GM19239 (cell line): Measurements from ENCODE around the gene SLC14A1.
A peak's percentile ranks its signal among the peaks of the same experiment; 100 is the strongest.
"Not testable (repeated sequence)": the region's sequence is repeated elsewhere in the genome, so short reads cannot be mapped to it uniquely, and the experiment has no call there.

Experiments
- DNase-seq: peaks from one replicate; pipeline ENCODE4 v3.0.0; 2011; ENCODE audit warnings: low spot score; ENCODE audit not compliant: insufficient read length
- FAIRE-seq: peaks from 2 replicates; lab custom pipeline; 2011; peaks lifted over from hg19 to GRCh38; lab: Jason Lieb, UNC

Gene SLC14A1

DNA sequence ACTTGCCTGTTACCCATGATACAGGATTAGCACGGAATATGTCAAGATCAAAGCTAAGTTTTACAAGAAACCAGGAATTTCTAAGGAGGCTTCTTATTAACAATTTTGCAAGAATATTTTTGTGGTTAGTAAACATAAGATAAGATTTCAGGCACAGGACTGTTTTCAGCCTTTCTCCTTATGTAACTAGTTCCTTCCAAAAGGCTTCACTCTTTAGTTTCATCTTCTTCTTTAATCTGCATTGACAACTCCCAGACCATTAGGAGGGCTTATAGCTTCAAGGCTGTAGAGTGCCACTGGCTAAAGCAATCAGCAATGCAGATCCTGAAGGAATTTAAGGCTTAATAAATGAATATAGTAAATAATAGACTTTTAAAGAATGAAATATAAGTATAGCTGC lies 29.3 kb downstream of the SLC14A1 start:
- FAIRE-seq (no peak), DNase-seq (no peak)

DNA sequence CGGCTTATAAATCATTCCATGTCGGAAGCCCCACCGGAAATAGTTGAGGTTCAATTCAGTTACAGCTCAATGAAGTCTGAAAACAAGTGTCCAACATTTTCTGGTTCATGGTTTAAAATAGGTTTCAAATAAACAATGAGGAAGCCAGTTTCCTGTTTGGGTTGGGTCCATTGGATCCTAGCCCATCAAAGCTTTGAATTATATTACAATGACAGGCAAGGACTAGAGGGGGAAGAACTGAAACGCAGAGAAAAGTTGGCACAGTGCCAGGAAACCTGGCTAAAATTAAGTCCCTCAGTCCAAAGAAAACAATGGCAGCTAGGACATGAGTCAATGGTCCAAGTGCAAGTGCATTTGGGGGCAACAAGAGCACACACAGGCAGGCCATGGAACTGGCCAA lies 32.0 kb downstream of the SLC14A1 start:
- no peak for FAIRE-seq
- no peak for DNase-seq

DNA sequence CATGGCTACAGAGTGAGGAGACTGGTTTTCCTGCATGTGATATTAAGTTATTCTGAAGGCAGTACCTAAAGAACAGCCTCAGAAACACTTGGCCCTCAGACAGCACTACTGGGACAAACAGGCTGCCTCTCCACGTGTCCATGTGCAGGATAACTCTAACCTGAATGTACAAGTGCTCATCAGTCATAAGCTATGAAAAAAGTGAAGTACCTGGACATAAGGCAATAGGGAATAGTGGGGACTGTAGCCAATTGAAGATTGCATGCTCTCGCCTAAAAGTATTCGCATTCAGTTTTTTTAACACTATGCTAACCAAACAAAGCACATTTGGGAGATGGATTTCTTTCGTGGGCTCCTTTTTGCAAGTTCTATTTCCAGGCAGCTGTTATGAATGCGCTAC lies 33.0 kb downstream of the SLC14A1 start:
- FAIRE-seq = no peak

DNA sequence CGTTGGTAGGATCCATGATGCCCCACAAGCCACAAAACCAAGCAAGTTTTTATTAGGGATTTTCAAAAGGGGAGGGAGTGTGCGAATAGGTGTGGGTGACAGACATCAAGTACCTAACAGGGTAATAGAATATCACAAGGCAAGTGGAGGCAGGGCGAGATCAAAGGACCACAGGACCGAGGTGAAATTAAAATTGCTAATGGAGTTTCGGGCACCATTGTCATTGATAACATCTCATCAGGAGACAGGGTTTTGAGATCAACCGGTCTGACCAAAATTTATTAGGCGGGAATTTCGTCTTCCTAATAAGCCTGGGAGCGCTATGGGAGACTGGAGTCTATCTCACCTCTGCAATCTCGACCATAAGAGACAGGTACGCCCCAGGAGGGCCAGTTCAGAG lies 33.7 kb downstream of the SLC14A1 start:
- not testable (repeated sequence) for FAIRE-seq, DNase-seq

More for the DNA sequence above, 33.0 kb downstream of the SLC14A1 start:
- DNase-seq = no peak

DNA sequence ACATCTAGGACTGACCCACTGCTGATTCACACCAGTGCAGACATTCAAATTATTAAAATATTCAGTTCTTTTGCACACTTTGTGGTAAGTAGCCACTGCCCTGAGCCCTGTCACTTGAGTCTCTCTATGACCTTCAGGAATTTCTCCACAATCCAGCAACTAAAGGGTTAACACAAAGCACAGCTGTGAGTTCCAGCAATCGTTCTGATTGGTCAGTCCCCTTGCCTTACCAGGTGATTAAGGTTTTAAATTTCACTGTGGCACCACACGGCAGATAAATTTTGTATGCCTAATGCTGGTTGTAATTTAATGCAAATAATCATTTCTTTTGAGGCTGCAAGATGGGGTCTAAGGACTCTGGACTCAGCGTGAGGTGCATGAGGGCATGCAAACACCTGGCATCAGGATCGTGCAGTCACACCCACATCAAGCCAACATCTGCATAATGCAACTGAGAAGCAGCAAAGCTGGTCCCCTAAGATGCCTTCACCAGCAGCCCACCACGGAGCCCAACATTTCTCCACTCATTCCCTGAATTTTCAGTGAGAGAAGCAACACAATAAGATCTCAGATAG lies 36.6 kb downstream of the SLC14A1 start:
- DNase-seq (no peak), FAIRE-seq (no peak)

DNA sequence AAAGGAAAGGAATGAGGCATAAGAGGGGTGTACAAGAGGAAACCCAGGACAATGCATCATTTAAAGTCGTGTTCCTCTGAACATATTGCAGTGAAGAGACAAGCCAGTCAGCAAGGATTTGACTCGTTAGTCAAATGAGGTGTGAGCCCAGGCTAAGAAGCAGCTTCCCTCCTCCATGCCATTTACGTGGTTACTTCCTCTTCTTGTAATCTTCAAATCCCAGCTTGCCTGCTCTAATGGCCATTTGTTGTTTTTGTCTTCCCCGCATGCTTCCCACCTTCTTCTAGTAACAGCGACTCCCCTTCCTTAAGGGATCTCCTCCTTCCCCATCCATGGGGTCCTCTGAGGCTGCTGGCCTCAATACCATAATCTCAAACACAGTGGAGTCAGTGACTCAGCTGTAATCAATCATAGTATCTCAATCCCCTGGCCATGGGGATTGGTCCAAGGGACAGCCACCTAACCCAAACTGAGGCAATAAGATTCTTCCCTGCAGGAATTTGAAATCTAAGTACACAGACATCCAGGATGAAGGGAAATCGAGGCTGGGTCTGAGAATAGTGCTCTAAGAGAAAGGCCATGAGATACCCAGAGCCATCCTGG lies 37.6 kb downstream of the SLC14A1 start:
- no peak for DNase-seq
- FAIRE-seq = no peak

DNA sequence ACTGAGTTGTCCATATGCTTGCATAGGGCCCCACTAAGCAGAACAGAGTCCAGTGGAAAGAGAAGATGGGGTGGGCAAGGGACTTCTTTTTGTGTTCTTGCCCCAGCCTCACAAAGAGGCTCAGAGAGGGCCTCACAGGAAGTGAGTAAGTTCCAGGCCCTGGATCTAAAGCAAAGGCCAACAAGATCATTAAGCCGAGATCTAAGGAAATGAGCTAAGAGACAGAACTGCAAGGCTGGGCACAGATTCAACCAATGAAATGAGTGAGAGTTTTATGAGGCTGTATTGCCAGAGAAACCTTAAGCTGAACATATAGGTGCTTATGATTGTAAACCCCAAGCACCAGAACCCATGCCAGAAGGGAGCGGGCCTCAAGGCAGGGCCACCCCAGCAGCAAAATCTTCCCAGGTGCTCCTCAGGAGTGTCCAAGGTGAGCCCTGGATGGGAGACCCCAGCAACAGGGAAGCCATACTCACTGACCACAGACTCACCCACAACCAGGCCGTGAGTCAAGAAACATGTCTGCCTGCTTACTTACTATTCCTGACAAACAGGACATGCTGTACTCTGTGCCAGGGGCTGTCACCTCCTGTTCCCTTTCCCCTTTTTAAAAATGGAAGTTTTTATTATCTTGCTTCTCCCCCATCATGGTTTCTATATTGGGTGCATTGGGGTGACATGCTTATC lies 40.2 kb downstream of the SLC14A1 start:
- FAIRE-seq = no peak
- no peak for DNase-seq

DNA sequence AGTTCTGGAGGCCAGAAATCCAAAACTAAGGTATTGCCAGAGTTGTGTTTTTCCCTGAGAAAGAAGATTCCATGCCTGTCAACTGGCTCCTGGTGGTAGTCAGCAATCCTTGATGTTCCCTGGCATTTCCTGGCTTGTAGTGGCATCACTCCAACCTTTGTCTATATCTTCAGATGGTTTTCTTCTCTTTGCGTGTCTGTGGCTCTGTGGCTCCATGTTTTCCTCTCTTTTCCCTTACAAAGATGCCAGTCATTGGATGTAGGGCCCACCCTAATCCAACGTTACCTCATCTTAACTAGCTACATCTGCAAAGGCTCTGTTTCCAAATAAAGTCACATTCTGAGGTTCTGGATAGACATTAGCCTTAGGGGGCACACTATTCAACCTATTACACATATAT lies 41.8 kb downstream of the SLC14A1 start:
- FAIRE-seq (no peak), DNase-seq (no peak)

DNA sequence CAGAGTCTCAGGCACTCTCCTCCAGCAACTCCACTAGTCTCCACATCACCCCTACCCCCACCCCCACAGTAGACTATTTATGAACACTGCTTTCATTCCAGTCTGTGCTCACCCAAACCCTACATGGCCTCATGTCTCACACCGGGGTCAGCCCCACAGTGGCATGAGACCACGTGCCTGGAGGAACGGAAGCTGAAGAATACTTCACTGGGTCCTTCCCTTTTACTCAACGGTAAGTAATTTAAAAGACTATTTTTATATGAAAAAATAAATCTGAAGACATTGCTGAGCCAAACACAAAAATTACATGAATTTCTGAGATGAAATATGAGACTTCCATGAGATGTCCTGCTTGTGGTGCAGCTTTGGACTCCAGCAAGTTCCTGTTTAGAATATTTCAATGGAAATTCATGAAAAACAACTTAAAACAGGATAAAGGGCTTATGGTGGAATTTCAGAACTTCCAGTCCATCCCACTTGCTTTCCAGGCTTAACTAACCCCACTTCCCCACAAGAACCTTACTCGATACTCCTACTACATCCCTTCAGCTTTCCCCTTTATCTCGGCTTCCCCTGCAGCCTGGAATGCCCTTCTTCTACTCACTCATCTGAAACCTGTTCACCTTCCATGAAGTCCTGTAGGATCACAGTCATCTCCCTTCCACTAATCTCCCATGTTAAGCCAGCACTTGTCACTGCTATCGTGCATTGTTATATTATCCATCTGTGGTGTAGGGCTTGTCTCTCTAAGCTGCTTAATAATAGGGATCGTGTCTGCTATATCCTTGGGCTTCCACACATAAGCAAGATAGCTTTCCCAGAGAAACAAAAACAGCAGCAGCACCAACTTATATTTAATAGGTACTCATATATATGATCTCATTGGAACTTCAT lies 47.9 kb downstream of the SLC14A1 start:
- DNase-seq = no peak
- no peak for FAIRE-seq

DNA sequence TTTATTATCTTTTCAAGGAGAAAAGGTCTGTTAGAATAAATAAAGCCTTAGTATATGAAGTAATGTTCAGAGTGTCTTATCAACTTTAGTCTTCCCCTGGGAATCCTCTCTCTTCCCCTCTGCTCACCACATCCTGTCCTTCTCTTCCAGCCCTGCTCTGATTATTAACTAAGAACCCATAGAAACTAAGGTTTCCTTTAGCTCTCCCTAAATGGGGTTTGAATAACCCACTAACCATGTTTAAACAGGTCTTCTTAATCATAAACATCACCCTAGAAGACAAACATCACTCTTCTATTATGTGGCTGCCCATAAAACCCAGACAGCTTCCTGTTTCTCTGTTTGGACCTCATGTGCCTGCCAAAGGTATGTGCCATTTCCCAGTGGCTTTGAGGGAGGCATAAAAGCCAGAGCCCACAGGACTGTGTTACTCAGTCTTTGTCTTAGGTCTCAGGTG lies 50.1 kb downstream of the SLC14A1 start:
- FAIRE-seq (peak; percentile 85), DNase-seq (no peak)

DNA sequence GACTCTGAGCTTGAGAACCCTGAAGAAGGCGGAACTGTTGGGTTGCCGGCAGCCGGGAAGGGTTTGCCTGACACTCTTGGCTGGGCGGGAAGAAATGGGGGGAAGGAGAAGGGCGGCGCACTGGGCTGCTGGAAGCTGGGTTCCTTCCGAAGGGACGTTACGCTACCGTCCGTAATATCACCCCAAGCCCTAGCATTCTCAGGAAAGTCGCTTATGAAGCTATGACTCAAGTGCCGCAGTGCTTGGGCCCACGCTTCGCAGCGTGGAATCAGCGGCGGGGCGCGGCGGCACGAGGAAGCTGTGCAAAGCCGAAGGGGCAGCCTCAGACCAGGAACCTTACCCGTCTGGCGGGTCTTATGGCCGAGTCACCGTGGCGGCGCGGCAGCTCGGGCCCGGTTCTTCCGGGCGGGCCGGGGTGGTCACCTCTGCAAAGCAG lies 51.3 kb downstream of the SLC14A1 start:
- FAIRE-seq (peak; percentile 89), DNase-seq (peak; percentile 39)

DNA sequence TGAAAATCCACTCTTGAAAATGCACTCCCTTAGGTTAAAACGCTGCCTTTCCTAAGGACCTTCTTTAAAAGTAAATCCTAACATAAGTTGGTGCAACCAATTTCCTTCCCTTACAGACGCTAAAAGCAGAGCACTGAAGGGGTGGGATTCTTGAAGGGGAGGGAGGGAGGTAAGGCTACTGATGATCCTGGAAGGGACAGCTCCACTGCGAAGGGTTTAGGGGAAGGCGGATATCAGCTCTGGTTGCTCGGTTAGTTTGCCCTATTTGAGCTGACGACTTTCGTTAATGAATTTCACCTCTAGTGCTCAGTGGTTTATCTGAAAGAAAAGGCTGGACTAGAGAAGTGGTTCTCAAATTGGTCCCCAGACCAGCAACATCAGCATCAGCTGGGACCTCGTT lies 51.8 kb downstream of the SLC14A1 start:
- DNase-seq (no peak), FAIRE-seq (no peak)

DNA sequence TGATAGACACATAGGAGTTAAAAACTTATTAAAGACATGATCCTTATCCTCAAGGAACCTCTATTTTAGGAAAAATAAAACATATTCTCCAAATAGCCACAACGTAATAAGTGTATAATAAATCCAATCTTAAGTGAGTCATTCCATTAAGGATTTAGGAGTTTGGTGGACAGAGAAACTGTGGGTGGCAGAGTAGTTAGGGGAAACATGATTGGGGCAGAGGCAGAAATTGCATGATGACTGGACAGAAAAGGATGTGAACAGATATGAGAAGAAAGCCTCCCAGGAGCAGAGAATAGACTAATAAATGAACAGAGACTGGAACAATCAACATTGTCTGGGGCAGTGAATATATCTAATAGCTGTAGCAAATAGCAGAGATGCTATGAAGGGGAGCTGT lies 53.4 kb downstream of the SLC14A1 start:
- FAIRE-seq (no peak), DNase-seq (no peak)

DNA sequence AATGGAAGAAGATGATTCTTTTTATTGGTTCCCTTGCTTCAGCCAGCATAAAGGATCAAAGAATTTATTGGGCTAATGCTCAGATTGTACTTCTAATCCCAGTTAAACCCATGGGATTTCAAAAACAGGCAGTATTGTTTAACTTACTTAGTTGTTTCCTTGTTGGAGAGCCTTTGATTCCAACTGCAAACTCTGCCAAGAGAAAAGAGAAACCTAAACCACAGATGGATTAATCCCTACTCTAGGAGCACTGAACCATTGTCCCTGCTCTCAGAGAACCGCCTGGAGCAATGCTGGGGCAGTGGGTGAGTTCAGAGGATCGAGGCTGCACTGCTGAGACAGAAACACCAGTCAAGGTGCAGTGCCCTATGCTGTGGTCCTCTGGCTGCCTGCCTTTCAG lies 56.6 kb downstream of the SLC14A1 start:
- FAIRE-seq (no peak), DNase-seq (no peak)

DNA sequence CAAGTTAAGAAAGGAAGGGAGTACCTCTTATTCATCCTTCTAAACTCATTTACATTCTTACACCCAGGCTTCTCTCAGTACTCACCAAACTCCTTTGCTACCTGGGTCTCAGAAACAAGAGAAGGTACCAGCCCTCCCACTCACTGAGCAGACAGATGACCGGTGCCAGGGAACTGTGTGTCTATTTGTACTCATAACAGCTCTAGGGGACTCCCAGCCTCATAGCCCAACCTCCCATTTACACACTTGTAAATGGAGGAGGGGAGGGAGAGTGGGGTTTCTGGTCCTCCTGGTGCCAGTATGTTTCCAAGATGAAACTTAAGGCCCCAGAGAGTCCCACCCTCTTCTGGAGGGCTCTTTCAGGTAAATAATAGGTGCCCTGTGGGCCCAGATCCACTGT lies 58.7 kb downstream of the SLC14A1 start:
- FAIRE-seq = no peak
- no peak for DNase-seq

DNA sequence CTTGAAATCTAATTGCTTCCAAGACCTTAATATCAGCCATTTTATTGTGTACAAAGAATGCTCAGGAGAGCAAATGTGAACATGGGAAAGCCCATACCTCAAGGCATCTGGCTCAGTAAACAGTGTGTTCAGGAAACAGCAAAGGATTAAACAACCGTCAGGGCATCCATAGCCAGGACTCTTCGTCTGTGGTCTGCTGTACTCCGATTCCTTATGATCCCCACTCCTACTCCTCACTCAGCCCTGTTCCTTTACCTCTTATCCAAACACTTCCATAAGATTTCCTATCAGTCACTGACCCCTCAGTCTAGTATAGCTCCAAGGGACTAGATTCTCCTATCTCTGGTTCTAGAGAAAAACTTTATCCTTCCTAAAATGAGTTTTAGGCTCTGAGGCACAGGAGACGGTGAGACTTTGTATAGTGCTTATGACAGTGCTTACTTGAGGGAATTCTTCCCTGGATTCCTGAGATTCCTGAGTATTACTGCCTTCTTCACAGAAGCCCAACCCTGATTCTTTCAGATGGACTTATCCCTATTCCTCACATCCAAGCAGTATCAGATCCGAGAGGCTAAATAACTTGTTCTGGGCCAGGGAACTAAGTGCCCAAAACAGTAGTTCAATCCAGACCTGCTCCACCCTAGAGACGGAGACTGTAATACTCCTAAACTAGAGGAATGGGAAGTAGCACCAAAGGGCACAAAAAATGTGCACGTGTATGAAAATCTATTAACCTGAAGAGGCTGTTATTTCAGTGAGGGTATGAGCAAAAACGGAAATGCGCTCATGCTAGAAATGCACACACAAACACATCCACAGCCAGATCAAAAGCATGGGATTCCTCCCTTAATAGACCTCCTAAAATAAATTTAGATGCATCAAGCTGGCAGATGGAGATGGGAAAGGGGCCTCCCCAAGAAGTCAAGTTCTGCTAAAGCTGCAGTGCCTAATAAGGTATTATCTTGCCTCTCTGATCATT lies 59.4 kb downstream of the SLC14A1 start:
- DNase-seq = no peak
- FAIRE-seq = no peak

DNA sequence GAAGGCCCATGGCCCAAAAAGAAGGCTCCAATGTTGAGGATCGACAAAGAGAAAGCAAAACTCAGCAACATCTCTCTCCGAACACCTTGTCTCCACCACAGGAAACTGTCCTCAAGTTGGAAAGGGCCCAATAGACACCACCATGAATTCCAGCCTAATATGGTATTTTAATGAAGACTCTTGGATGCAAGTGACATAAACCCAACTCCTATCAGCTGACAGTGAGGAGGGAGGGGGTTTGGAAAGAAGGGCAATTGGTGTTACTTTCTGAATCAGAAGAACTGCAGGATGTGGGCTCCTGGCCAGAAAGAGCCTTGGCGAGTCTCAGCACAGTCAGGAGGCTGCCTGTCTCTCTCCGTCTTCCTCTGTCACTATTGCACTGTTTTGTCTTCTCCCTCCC lies 61.2 kb downstream of the SLC14A1 start:
- FAIRE-seq (peak; percentile 51), DNase-seq (no peak)

DNA sequence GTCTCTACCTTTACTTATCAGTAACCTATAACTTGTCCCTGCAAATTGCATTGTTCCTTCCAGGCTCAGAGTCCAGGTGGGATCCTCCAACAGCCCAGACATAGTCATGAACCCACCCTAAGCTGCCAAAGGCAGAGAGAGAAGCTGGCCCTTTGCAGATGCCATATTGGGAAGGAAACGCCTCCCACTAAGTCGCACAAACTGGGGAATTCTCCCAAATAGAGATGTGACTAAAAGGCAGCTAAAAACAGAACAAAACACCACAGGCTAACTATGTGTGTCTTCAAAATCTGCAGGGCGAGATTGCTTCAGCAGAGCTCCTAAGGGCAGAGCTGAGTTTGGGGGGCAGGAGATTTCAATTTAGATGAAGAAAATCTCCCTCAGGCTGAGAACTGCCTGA lies 63.0 kb downstream of the SLC14A1 start:
- DNase-seq (no peak), FAIRE-seq (no peak)

DNA sequence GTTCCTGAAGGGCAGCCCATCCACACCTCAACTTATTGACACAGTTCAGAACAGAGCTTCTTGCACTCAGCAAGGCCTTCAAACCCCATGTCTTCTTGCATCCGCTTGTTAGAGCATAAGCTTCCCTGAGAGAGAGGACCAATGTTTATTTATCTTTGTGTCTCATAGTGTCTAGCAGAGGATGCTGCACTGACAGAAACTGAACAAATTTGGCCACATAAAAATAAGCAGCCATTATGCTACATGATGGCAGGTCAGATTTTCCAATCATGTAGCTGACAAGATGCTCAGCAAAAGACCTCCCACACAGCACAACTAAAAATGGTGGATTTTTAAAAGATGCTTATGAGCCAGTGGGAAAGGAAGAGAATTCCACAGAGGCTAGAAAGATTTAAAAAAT lies 63.4 kb downstream of the SLC14A1 start:
- no peak for FAIRE-seq
- no peak for DNase-seq

DNA sequence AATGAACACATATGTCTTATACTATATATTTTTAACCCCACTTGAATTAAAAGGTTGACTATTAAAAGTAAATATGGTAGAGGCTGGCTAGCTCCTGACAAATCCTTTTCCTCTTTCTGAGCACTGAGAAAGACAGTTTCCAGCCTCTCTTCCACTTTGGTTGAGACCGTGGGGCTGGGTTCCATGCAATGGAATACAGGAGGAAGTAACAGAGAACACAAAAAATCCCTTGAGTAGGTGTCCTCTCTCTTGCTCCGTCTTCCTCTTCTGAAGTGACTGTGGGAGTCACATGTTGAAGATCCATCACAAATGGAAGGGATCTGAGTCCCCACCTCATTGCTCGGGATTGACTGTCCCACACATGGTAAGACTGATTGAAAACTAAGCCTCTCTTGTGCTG lies 64.9 kb downstream of the SLC14A1 start:
- FAIRE-seq = no peak
- DNase-seq = no peak
